Measurements from ENCODE around the gene CYP2F1. TPM values are rescaled to one million over a fixed set of nuclear protein-coding genes. Genes with fewer than 3 reads are reported as not detected.
A peak's percentile ranks its signal among the peaks of the same experiment; 100 is the strongest.
"Not testable (repeated sequence)": the region's sequence is repeated elsewhere in the genome, so short reads cannot be mapped to it uniquely, and the experiment has no call there.

The CYP2F1 gene
- polyA plus RNA-seq (ENCODE audit: low read depth in 6 of 6): under 1 TPM in 1 of 6 donors, not detected in 5; 0.13 TPM

DNA sequence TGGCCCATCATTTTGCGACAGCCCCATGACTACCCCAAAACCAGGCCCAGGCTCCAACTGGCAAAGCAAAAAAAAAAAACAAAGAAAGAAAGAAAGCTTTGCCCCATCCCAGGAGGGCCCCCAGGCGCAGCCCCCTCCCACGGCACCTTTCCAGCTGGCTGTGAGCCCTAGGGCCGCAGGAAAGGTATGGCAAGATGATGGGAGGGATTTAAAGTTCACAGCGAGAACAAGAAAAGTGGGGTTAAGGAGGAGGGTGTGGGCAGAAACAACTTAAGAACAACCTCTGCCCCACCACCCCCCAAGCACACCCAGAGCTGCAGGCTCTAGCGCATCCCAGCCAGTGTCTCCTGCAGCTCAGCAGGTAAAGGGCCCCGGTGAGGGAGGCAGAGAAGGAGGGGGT, at the start of gene CYP2F1:
Gene CYP2F1, plus strand, starts transcription at position 301 of the 400 bp plus-strand sequence. CDS start 1,757 bp downstream, outside the sequence.
- Mint-ChIP-seq H3K36me3 (peaks cover 0 to 8% of the 10 kb centered on the region in 2 donors), H3K4me3 (no peak within 1 kb of the TSS), H3K27ac (peak within 1 kb of the TSS in 2 of 6 donors; percentile 6 to 85), H3K4me1 (peaks cover 0 to 3% (median 2%) of the 10 kb centered on the region in 3 donors), H3K9me3 (peaks cover 0 to 4% (median 0%) of the 10 kb centered on the region in 7 donors), H3K27me3 (peaks cover 33 to 48% (median 39%) of the 10 kb centered on the region in 3 donors)
- DNase-seq: no peak
- ATAC-seq (ENCODE audit: low read depth in 2 of 2): no peak

DNA sequence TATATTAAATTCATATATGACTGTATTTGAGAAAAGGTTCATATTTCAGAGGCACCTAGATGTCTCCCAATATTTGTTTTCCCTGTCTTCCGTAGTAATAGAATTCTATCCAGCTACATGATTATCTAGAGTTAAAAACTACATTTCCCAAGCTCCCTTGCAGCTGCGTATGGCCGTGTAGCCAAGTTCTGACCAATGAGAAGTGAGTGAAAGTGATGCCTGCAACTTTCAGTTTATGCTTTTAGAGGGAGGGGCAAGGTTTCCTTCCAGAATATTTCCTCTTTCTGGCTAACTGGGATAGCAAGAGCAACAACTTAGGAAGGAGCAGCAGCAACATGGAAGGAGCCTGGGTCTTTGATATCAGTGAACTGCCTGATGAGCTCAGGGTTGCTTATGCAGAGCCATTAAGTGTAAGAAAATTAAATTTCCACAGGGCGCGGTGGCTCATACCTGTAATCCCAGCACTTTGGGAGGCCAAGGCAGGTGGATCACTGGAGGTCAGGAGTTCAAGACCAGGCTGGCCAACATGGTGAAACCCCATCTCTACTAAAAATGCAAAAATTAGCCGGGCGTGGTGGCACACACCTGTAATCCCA, 49.2 kb upstream of the CYP2F1 start:
- Mint-ChIP-seq H3K4me3 (peak overlapping the region in 1 of 8 donors; percentile 13), H3K27me3 (peaks cover 30 to 45% (median 45%) of the 10 kb centered on the region in 3 donors), H3K27ac (no peak overlapping the region), H3K4me1 (no peaks in the 10 kb centered on the region), H3K9me3 (peaks cover 0 to 2% (median 0%) of the 10 kb centered on the region in 7 donors), H3K36me3 (no peaks in the 10 kb centered on the region)
- ATAC-seq (ENCODE audit: low read depth in 2 of 2): no peak
- DNase-seq: no peak

DNA sequence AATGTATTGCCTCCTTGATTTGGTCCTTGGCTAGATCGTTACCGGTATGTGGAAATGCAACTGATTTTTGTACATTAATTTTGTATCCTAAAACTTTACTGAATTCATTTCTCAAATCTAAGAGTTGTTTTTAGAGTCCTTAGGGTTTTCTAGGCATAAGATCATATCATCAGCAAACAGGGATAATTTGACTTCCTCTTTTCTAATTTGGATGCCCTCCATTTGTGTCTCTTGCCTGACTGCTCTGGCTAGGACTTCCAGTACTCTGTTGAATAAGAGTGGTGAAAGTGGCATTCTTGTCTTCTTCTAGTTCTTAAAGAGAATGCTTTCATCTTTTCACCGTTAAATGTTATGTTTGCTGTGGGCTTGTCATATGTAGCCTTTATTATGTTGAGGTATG, 37.9 kb upstream of the CYP2F1 start:
- Mint-ChIP-seq H3K4me1 (no peaks in the 10 kb centered on the region), H3K9me3 (peaks cover 5 to 31% (median 17%) of the 10 kb centered on the region in 7 donors), H3K4me3 (no peak overlapping the region), H3K27ac (no peak overlapping the region), H3K27me3 (peaks cover 27 to 57% (median 38%) of the 10 kb centered on the region in 3 donors), H3K36me3 (peaks cover 4 to 11% of the 10 kb centered on the region in 2 donors)
- DNase-seq (no peak), ATAC-seq (ENCODE audit: low read depth in 2 of 2) (no peak)

GRCh38 chr19:41083516-41083915, 30.7 kb upstream of the CYP2F1 start:
- H3K27me3 Mint-ChIP-seq: peaks cover 40 to 88% (median 76%) of the 10 kb centered on the region in 3 donors

DNA sequence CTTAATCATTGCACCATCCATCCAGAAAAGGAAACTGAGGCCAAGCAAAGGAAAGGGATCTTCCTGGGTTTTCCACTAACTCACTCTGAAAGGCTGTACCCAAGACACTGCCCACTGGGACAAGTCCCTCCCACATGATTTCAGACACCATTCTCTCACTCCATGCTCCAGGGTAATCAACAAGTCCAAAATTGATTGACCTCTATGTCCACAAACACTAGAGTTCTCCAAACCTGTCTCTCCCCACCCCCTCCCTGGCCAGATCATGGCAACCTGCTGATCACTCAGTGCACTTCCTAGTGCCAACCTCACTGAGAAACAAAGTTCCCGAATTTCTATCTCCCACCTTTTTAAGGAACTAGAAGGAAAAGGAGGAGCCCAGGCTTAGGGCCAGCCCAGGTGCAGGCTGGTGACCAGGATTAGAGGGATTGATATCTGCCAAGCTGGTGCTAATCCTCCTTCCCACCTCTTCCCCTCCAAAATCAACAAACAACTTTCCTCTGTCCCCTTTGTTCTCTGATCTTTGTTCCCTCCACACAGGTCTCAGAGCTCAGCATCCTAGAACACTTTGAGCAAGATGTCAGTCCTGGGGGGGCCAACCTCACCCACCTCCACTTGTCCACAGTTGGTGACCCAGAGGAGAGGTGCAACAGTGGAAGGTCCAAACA, 28.4 kb upstream of the CYP2F1 start:
- H3K4me1 Mint-ChIP-seq: peaks cover 0 to 8% (median 6%) of the 10 kb centered on the region in 3 donors
- peak overlapping the region in 1 of 6 donors; percentile 66 for H3K27ac Mint-ChIP-seq
- ATAC-seq (ENCODE audit: low read depth in 2 of 2) (no peak), DNase-seq (no peak)
- no peak overlapping the region for H3K4me3 Mint-ChIP-seq
- H3K36me3 Mint-ChIP-seq: peaks cover 6 to 11% of the 10 kb centered on the region in 2 donors
- peaks cover 46 to 92% (median 78%) of the 10 kb centered on the region in 3 donors for H3K27me3 Mint-ChIP-seq
- H3K9me3 Mint-ChIP-seq: peaks cover 0 to 10% (median 6%) of the 10 kb centered on the region in 7 donors

More at GRCh38 chr19:41083516-41083915, 30.7 kb upstream of the CYP2F1 start:
- peaks cover 4 to 11% of the 10 kb centered on the region in 2 donors for H3K36me3 Mint-ChIP-seq
- no peak for ATAC-seq (ENCODE audit: low read depth in 2 of 2)
- no peak overlapping the region for H3K4me3 Mint-ChIP-seq
- H3K9me3 Mint-ChIP-seq: peaks cover 7 to 28% (median 11%) of the 10 kb centered on the region in 7 donors
- H3K4me1 Mint-ChIP-seq: no peaks in the 10 kb centered on the region
- no peak overlapping the region for H3K27ac Mint-ChIP-seq
- no peak for DNase-seq

DNA sequence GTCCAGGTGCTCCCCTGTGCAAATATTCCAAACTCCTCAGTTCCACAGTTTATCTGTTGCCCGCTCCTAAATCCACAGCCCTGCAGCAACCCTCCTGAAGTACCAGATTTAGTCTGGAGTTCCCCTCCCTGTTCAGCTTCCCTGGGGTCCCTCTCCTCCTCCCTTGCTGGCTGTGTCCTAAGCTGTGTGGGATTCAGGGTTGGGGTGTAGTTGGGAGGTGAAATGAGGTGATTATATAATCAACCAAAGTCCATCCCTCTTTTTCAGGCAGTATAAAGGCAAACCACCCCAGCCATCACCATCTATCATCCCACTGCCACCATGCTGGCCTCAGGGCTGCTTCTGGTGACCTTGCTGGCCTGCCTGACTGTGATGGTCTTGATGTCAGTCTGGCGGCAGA, 26.1 kb upstream of the CYP2F1 start, which contains the start of gene CYP2A13:
Gene CYP2A13, plus strand, starts transcription at position 301 of the 400 bp plus-strand sequence. Its CDS starts 21 bp downstream, at position 322.
- H3K9me3 Mint-ChIP-seq: peaks cover 0 to 1% (median 0%) of the 10 kb centered on the region in 7 donors
- peaks cover 52 to 97% (median 83%) of the 10 kb centered on the region in 3 donors for H3K27me3 Mint-ChIP-seq
- DNase-seq (no peak), ATAC-seq (ENCODE audit: low read depth in 2 of 2) (no peak)
- H3K27ac Mint-ChIP-seq: peak within 1 kb of the TSS in 1 of 6 donors; percentile 10
- no peak within 1 kb of the TSS for H3K4me3 Mint-ChIP-seq
- peaks cover 0 to 8% (median 6%) of the 10 kb centered on the region in 3 donors for H3K4me1 Mint-ChIP-seq
- H3K36me3 Mint-ChIP-seq: peaks cover 6 to 11% of the 10 kb centered on the region in 2 donors

DNA sequence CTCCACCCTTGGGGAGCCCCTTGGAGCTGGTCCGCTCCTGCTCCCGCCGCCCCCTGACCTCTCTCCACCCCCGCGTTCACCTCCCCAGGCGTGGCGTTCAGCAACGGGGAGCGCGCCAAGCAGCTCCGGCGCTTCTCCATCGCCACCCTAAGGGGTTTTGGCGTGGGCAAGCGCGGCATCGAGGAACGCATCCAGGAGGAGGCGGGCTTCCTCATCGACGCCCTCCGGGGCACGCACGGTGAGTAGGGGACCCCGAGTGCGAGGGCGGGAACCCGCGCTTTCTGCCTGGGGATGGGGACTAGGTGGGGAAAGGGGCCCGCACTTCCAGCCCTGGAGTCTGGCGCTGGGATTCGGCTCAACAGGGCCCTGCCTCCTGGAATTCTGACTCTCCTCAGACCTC, 24.3 kb upstream of the CYP2F1 start:
- Mint-ChIP-seq H3K27me3 (peaks cover 50 to 99% (median 96%) of the 10 kb centered on the region in 3 donors), H3K4me1 (peaks cover 0 to 8% (median 6%) of the 10 kb centered on the region in 3 donors), H3K36me3 (peaks cover 6 to 11% of the 10 kb centered on the region in 2 donors), H3K4me3 (peak overlapping the region in 1 of 8 donors; percentile 63), H3K9me3 (peaks cover 0 to 3% (median 0%) of the 10 kb centered on the region in 7 donors), H3K27ac (no peak overlapping the region)
- ATAC-seq (ENCODE audit: low read depth in 2 of 2) (no peak), DNase-seq (no peak)

GRCh38 chr19:41095703-41096102, 18.5 kb upstream of the CYP2F1 start:
- Mint-ChIP-seq H3K27me3 (peaks cover 41 to 78% (median 55%) of the 10 kb centered on the region in 3 donors), H3K4me3 (no peak overlapping the region), H3K36me3 (peaks cover 7 to 9% of the 10 kb centered on the region in 2 donors), H3K4me1 (no peaks in the 10 kb centered on the region), H3K9me3 (peaks cover 0 to 24% (median 9%) of the 10 kb centered on the region in 7 donors), H3K27ac (no peak overlapping the region)
- DNase-seq (no peak), ATAC-seq (ENCODE audit: low read depth in 2 of 2) (peak; percentile 51 to 56)

DNA sequence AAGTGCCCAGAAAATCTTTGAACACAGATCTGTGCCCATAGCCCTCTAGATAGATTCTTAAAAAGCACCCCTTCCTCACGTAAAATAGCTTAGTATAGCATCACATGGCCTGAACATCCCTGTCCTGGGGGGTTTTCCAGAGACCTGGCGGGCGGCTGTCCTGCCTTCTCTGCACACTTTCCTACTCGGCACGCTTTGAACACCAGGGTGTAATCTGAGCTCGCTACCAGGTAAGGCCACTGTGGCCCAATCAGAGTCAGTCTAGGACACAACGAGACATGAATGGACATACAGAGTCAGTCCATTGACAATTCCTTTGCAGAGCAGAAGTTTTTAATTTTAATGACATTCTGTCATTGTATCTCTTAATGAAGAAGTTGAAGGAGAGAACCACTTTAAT, 17.9 kb upstream of the CYP2F1 start:
- Mint-ChIP-seq H3K27me3 (peaks cover 38 to 72% (median 53%) of the 10 kb centered on the region in 3 donors), H3K36me3 (peaks cover 7 to 13% of the 10 kb centered on the region in 2 donors), H3K4me1 (no peaks in the 10 kb centered on the region), H3K9me3 (peaks cover 0 to 29% (median 15%) of the 10 kb centered on the region in 7 donors), H3K4me3 (no peak overlapping the region), H3K27ac (no peak overlapping the region)
- ATAC-seq (ENCODE audit: low read depth in 2 of 2): no peak
- DNase-seq: no peak

DNA sequence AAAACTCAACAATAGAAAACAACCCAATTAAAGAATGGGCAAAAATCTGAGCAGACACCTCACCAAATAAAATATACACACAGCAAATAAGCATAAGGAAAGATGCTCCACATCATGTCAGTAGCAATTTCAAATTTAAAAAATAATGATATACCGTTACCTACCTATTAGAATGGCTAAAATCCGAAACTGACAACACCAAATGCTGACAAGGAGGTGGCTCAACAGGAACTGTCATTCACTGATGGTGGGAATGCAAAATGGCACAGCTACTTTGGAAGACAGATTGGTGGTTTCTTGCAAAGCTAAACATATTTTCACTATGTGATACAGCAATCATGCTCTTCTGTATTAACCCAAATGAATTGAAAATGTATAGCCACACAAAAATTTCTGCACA, 16.9 kb upstream of the CYP2F1 start:
- H3K27ac Mint-ChIP-seq: no peak overlapping the region
- peaks cover 38 to 62% (median 47%) of the 10 kb centered on the region in 3 donors for H3K27me3 Mint-ChIP-seq
- no peak for ATAC-seq (ENCODE audit: low read depth in 2 of 2)
- H3K9me3 Mint-ChIP-seq: peaks cover 8 to 38% (median 25%) of the 10 kb centered on the region in 7 donors
- no peak for DNase-seq
- H3K36me3 Mint-ChIP-seq: peaks cover 7 to 22% of the 10 kb centered on the region in 2 donors
- no peak overlapping the region for H3K4me3 Mint-ChIP-seq
- H3K4me1 Mint-ChIP-seq: no peaks in the 10 kb centered on the region

DNA sequence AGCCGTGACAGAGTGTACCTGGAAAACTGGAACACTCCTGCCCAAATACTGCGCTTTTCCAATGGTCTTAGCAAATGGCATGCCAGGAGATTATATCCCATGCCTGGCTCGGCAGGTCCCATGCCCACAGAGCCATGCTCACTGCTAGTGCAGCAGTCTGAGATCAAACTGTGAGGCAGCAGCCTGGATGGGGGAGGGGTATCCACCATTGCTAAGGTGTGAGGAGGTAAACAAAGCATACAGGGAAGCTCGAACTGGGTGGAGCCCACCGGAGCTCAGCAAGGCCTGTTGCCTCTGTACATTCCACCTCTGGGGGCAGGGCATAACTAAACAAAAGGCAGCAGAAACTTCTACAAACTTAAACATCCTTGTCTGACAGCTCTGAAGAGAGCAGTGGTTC, 15.5 kb upstream of the CYP2F1 start:
- ATAC-seq (ENCODE audit: low read depth in 2 of 2): no peak
- H3K36me3 Mint-ChIP-seq: peaks cover 7 to 25% of the 10 kb centered on the region in 2 donors
- peaks cover 10 to 42% (median 29%) of the 10 kb centered on the region in 7 donors for H3K9me3 Mint-ChIP-seq
- no peak overlapping the region for H3K27ac Mint-ChIP-seq
- H3K27me3 Mint-ChIP-seq: peaks cover 33 to 47% (median 35%) of the 10 kb centered on the region in 3 donors
- no peaks in the 10 kb centered on the region for H3K4me1 Mint-ChIP-seq
- no peak overlapping the region for H3K4me3 Mint-ChIP-seq
- DNase-seq: no peak

DNA sequence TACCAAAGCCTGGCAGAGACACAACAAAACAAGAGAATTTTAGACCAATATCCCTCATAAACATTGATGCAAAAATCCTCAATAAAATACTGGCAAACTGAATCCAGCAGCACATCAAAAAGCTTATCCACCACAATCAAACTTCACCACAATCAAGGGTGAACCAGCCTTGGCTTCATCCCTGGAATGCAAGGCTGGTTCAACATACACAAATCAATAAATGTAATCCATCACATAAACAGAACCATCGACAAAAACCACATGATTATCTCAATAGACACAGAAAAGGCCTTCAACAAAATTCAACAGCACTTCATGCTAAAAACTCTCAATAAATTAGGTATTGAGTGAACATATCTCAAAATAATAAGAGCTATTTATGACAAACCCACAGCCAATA, 12.0 kb upstream of the CYP2F1 start:
- H3K4me3 Mint-ChIP-seq; H3K27ac Mint-ChIP-seq; ATAC-seq (ENCODE audit: low read depth in 2 of 2); H3K4me1 Mint-ChIP-seq; DNase-seq: not testable (repeated sequence)
- Mint-ChIP-seq H3K9me3 (peaks cover 14 to 51% (median 36%) of the 10 kb centered on the region in 7 donors), H3K27me3 (peaks cover 19 to 29% (median 19%) of the 10 kb centered on the region in 3 donors), H3K36me3 (peaks cover under 1 to 25% of the 10 kb centered on the region in 2 donors)

DNA sequence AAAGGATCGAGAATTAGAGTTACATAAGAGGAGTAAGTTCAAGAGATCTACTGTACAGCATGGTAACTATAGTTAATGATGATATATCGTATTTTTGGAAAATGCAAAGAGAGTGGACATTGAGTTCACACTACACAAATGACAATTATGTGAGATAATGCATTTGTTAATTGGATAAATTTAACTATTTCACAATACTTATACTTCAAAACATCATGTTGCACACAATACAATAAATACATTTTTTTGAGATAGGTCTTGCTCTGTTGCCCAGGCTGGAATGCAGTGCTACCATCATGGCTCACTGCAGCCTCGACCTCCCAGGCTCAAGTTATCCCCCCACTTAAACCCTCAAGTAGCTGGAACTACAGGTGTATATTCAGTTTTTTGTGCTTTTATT, 8.1 kb upstream of the CYP2F1 start:
- DNase-seq (no peak), ATAC-seq (ENCODE audit: low read depth in 2 of 2) (no peak)
- Mint-ChIP-seq H3K9me3 (peaks cover 4 to 36% (median 23%) of the 10 kb centered on the region in 7 donors), H3K36me3 (peaks cover 0 to 14% of the 10 kb centered on the region in 2 donors), H3K27me3 (peaks cover 0 to 19% (median 12%) of the 10 kb centered on the region in 3 donors), H3K27ac (no peak overlapping the region), H3K4me1 (no peaks in the 10 kb centered on the region), H3K4me3 (no peak overlapping the region)
